NCI-H2081 (cell line): Measurements from ENCODE around the gene KRT33B.

Source experiments
- DNase-seq, 2 experiments: peaks; one replicate each; lab custom pipeline; 2025; lab: John Stamatoyannopoulos, UW

Gene KRT33B

DNA sequence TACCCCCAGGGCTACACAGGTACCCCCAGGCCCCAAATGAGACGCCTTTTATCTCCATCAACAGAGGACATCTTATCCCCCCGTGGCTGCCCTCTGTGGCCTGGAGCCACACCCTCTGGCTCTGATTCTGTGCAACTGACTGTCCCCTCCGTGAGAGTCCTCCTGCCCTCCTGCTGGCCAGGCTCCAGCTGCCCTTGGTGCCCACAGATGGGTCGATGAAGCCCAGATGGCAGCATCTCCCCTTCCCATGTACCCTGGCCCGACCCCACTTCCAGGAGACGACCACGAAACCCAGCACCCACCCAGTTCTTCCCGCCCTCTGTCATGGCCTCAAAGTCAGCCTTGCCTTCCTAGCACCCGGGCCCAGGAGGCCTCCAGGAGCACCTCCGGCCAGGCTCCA is 44.5 kb downstream of the KRT33B start:
- no peak for DNase-seq

DNA sequence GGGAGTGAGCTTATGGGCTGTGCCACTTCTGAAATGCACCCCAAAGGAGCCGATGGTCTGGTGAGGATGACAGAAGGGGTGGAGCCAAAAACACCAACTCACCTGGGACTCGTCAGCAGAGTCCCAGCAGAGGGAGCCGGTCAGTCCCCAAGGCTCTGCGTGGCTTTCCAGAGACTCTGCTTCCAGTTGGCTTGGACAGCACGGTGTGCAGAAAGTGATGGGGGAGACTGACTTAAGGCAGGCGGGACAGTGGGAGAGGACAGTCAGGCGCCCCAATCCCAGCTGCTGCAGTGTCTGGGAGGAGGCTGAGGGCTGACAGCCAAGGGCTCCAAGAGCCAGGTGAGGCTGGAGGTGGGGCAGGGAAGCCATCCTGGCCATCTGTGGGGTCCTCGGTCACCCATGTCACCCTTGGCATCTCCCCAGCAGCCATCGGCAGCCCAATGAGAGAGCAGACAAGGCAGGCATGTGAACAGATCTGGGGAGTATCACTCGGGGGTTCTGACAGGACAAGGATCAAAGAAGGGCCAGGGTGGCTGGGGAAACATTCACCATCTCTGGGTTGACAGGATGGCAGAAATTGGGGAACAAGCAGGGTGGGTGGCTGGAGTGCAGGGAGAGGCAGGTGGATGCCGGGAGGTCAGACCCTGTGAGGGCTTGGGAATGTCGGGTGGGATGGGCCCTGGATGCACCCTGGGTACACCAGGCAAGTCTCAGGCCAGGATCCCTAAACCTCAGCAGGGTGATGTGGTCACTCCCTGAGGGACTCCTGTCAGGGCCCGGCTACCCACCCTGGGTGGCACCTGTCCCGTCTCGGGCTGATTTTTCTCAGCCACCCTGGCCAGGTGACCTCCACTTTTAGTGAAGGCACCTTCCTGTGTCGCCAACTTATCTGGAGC is 45.2 kb downstream of the KRT33B start:
- peak; percentile 13 to 59 for DNase-seq

DNA sequence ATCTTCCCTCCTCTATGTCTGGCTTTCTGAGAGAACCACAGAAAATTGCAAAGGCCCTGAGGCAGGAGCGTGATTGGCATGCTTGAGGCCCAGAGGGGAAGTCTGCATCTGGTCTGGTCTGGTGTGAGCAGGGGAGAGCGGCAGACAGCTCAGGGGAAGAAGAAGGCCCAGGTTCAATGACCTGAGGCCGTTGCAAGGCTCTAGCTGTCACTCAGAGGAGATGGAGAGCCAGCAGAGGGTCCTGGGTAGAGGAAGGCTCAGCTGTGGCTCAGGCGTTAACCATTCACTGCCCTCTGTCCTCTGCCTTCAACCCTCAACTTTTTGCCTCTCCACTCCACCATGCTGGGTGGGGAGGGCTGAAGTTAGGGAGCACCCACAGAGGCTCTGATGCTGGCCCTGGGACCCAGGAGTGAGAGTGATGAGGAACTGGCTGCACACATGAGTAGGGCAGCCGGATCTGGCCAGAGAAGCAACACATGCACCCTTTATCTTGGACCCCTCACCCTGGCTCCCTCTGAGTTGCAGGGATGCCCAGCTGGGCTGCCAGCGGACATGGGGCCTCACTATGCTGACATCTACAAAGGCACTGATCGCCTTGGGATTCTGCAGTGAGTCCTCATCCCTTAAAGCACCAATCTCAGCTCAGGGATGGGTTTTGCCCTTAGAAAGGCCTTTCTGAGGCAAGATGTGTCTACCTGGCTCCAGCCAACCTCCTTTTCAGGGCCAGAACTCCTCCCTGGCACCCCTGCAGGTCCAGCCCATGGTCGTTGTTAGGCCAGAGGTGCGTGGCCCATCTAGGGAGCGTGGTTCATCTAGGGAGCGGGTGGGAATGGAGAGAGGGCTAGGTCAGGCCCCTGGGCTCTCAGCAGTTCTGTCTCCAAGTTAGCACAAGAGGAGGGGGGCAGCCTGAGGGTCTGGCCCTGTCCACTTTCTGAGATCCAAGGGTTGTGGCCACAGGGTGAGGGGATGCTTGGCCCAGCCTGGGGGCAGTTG is 46.4 kb downstream of the KRT33B start:
- no peak for DNase-seq

DNA sequence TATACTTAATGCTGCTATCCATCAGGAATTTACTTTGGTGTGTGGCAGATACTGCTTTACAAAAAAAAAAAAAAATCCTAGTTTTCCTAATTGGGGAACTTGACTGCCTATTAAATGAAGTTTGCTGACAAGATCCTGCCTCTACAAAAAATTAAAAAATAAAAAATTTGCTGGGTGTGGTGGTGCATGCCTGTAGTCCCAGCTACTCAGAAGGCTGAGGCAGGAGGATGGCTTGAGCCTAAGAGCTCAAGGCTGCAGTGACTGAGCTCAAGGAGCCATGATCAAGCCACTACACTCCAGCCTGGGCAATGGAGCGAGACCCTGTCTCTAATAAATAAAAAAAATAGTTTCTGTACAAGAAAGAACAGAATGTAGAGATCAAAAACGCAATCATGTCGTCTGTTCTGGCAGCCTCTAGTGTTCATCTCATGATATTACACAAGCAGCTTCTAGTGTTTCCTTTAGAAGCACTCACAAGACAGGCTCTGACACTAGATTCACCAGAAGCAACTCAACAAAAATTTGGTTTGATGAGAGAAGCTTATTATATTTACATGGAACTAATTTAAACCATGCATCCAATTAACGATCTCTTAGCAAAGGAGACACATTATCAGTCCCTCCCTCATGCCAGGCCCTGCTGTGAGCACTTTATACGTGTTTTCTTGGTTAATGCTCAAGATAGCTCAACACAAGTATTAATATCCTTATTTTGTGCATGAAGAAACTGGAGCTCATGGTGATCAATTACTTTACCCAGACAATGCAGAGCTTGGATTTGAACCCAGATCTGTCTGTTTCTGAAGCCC is 47.3 kb downstream of the KRT33B start:
- DNase-seq, result peak; percentile 26 to 59

DNA sequence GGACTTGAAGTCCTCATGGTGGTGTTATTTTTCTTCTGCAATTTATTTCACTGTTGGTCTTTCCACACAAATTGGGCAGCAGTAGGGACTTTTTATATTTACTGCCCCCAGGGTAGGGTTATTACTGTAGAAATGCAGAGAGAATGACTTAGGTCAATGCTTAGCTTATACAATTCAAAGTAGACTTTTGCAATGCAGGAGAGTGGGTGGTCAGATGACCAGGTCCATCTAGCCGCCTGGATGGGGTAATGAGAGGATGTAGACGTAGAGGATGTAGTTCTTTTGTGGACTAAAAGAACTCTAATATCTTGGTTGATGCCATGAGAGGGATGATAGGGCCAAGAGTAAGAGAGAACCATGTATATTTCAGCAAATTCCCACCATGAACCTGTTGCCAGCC is 51.4 kb downstream of the KRT33B start:
- no peak for DNase-seq

DNA sequence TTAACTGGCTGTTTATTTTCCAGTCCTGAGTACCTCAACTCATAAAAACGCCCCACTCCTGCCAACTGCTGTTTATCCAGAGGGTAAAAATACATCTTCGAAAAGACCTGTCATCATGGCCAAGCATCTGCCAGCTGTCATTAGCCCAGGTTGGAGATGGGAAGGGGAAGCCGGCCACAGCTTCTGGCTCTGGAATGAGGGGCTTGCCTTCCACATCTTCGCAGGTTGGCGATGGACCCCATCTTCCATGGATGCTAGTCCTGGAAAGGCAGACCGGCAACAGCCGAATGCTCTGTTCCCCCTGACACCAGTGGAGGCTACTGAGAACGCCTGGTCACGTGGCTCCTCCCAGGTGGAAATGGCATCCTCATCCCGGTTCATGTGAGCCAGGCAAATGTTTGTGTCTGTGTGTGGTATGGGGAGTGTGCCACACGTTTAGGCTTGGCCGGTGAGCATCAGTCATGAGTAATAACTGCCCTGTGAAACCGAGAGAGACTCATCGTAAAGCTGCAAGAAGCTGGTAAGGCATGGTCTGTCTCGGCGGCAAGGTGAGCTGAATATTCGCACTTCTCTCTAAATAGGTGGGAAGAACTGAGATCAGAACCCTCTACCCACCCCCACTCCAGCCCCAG is 53.7 kb downstream of the KRT33B start:
- peak in 1 of 2 experiments; percentile 22 for DNase-seq

DNA sequence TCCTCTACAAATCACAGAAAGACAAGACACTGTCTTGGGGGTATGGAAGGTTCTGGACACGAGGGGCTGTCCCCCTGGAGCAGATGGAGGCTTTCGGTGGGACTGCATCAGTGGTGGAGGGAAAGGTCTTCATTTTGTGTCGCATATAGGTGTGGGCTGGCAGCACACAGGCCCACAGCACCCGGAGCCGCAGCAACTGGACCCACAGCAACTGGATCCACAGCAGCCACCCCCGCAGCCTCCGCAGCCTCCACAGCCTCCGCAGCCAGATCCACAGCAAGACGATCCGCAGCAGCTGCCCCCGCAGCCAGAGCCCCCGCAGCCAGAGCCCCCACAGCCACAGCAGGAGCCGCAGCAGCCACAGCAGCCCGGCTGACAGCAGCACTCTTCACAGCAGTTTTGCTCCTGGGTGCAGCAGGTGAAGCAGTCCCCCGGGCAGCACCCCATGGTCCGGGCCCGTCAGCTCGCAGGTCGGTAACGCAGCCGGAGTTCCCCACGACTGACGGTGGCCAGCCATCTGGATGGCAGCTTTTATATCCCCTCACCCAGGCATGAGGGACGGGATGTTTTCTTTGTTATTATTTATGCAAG is 54.3 kb downstream of the KRT33B start, which contains the start of gene KRTAP17-1:
Gene KRTAP17-1 (minus strand): TSS at position 507 of the 591 bp plus-strand sequence. CDS start 60 bp downstream, at position 447.
- no peak for DNase-seq
